Stomach (tissue), 4 donors: ENCODE results near the gene HIC2.
"Not testable (repeated sequence)": the region's sequence is repeated elsewhere in the genome, so short reads cannot be mapped to it uniquely, and the experiment has no call there.

ENCODE experiments used
- CTCF ChIP-seq, 7 experiments: fragments of 450-650 bp in 4 of 7; fragments of 200-600 bp in 3 of 7; sonication (generic) in 3 of 7; IDR thresholded peaks; one replicate each; pipeline ENCODE4 v1.5.1; 2016 to 2019; ENCODE audit warnings: antibody characterized with exemption in 7 of 7, control low read depth in 2 of 7, mild to moderate bottlenecking in 1 of 7
- EP300 ChIP-seq: sonication (generic); formaldehyde crosslinking; IDR thresholded peaks from one replicate; pipeline ENCODE4 v1.6.1; 2017; ENCODE audit warnings: antibody characterized with exemption
- POLR2AphosphoS5 ChIP-seq, 3 donors: sonication (generic); formaldehyde crosslinking; IDR thresholded peaks; one replicate each; pipeline ENCODE4 v1.6.1; 2016; ENCODE audit warnings: antibody characterized with exemption in 3 of 3

GRCh38 chr22:21383701-21384467, 33.3 kb upstream of the HIC2 start, which contains the start of gene RIMBP3B:
- TF ChIP-seq EP300; CTCF (IDR thresholded peaks at IDR 0.05); POLR2AphosphoS5 (IDR thresholded peaks at IDR 0.05): not testable (repeated sequence)
